GM12874 (cell line): ENCODE results near the gene RIPK4.

Experiments used
- TF ChIP-seq, protein P1 (sequence below): IDR thresholded peaks from 2 replicates; pipeline ENCODE4 v1.5.1; 2011; ENCODE audit warnings: low read depth, mild to moderate bottlenecking, control low read depth, low read length, moderate library complexity; ENCODE audit not compliant: insufficient read depth

Gene RIPK4

DNA sequence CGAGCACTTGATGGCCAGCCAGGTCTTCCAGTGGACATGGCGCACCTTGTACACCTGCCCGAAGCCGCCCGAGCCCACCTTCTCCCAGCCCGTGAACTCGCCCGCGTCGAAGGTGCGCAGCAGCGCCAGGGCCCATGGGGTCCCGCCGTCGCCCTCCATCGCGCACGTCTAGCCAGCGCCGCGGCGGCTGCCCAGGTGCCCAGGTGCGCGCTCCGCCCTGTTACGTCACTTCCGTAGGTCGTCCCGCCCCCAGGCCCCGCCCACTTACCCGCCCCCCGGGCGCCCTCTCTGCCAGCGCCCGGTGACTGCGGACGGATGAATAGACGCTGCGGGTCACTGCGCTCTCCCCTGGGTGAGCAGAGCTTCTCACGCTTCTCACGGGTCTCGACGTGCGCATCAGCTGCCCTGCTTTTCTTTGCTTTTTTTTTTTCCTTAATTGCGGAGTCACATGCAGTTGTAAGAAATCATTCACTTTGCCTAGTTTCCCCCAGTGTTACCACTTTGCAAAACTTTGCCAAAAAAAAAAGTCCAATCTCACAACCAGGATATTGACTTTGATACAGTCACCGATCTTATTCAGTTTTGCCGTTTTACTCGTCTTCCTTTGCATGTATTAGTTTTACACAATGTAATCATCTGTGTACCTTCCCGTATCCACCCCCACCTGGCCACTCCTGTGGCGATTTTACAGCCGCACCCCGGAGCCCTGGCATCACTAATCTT, at the start of gene RIPK4:
RIPK4 (minus strand) TSS at position 170 of the 723 bp plus-strand sequence; CDS start at position 159, 11 bp downstream.
- TF ChIP-seq, protein P1, sequence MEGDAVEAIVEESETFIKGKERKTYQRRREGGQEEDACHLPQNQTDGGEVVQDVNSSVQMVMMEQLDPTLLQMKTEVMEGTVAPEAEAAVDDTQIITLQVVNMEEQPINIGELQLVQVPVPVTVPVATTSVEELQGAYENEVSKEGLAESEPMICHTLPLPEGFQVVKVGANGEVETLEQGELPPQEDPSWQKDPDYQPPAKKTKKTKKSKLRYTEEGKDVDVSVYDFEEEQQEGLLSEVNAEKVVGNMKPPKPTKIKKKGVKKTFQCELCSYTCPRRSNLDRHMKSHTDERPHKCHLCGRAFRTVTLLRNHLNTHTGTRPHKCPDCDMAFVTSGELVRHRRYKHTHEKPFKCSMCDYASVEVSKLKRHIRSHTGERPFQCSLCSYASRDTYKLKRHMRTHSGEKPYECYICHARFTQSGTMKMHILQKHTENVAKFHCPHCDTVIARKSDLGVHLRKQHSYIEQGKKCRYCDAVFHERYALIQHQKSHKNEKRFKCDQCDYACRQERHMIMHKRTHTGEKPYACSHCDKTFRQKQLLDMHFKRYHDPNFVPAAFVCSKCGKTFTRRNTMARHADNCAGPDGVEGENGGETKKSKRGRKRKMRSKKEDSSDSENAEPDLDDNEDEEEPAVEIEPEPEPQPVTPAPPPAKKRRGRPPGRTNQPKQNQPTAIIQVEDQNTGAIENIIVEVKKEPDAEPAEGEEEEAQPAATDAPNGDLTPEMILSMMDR: no peak

DNA sequence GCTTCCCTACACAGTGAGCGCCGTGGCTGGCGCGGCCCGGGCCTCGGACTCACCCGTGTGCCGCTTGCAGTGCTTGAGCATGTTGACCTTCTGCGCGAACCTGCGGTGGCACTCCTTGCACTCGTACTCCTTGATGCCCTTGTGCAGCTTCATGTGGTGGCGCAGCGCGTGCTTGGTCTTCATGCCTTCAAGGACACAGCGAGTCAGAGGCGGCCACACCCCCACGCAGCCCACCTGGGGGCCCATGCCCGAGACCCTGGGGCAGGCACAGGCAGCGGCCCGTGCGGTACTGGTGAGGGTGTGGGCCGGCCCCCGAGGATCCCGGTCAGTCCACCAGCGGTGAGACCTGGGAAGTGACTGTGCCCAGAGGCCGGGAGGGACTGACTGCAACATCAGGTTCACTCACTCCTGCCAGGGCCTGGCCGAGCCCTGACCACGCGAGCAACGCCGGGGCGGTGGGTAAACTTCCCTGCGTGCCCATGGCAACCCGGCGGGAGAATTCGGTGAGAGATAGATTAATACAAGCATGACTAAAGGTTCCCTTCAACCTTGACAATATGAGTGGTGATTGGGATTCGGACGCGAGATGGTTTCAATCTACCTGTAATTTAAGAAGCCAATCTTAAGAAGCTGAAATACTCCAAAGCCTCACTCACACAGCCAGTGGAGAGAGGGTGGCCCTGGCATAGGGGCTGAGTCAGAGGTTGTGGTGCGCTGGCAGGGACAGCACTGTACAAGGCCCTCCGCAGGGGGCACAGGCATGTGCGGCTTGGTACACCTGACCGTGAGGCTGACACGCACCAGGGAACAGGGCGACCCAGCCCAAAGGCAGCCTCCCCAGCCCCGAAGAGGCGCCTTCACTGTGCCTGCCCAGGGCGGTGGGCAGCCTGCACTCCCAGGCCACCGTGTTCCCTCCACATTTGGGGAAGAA, 49.1 kb upstream of the RIPK4 start:
- TF ChIP-seq, protein P1: no peak

DNA sequence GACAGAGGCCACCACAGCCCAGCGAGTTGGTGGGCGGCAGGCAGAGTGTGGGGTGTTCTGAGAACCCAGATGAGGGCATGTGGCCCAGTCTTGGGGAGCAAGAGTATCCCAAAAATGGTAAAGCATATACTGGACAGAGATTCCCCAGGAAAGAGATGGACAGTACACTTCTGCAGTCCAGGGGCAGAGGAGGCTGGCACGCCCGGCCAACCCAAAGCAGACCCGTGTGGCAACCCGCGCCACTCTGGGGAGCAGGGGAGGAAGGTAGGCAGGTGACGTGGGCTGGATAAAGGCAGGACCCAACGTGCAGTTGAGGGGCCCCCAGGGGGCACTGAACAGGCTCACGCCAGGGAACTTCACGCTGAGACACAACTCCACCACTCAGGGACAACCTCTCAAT, 46.4 kb upstream of the RIPK4 start:
- TF ChIP-seq, protein P1: no peak

DNA sequence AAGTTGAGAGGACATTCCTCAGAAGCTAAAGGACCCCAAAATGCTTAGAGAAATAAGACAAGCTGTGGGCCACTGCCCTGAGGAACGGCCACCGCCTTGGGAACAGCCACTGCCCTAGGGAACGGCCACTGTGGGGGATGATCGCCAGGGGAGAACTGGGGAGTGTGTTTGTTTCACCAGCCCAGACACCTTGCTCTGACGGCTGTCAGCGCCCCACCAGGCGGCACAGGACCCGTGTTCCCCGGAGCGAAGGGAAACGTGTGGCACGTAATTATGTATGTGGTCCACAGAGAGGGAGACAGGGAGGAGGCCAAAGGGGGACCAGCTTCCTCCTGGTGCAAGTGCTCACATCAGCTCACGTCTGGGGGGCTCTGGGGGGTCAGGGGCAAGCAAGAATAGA, 45.8 kb upstream of the RIPK4 start:
- TF ChIP-seq, protein P1: no peak

DNA sequence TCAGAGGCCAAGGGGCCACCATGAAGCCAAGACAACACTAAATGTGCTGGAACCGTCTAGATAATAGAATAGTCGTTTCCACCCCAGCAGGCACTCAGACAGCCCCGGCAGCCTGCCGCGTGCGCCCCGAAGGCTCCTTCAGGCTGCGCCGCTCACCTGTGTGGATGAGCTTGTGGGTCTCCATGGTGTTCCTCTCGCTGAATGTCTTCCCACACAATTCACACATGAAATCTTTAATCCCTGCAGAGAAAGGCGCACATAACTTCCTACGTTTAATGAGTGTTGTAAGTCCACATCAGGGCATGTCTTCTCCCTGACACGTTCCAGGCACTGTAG, 43.7 kb upstream of the RIPK4 start:
- TF ChIP-seq, protein P1: no peak

DNA sequence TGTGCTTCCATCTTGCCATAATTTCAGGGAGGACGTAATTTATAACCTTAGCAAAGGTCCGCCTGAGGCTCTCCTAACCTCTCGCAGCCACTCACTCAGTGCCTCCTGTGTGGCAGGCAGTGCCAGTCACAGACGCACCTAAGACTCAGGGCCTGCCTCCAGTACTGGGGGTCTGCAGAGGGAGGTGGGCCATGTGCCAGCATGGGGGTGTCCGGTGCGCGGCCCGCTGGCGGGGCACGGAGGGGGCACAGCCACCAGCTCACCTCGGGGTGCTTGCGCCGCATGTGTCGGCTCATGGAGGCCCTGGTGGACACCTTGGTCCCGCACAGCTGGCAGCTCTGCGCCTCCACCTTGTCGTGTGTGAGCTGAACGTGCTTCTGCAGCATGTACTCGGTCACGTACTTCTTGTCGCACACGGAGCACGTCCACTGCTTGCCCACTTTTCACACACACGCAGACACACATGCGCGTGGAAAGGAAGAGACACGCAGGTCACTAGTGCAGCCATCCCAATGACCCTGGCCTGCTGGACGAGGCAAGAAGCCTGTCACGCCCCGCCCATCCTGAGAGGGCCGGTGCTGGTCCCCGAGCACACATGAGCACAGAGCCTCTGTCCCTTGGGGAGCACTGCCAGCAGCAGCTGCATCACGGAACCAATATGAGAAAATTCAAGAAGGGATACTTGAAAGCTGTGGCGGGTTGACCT, 43.2 kb upstream of the RIPK4 start:
- TF ChIP-seq, protein P1: no peak

DNA sequence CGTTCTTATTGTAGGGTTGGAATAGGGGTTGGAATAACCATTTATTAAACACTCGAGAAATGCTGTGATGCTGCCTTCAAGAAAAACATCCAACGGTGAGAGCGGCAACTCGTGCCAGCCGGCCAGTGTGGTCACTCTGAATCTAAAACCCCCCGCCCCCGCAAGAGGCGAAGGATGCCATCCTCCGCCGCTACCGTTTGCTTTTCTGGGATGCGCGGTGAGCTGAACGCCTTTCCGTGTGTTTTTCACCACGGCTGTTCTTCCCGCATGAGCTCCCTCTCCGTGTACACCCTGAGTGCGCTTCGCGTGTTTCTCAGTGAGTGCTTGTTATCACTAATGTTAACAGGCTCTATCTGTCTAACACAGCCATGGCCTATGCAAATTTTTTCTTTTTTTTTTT, 42.0 kb upstream of the RIPK4 start:
- TF ChIP-seq, protein P1: no peak
